GM21367 (cell line): ENCODE measurements around the gene DCT.

Source experiments
- ATAC-seq: cut with Tn5 transposase; IDR thresholded peaks from one replicate; pipeline ENCODE4 v1.9.1; 2021; ENCODE audit not compliant: unreplicated experiment

The DCT gene

DNA sequence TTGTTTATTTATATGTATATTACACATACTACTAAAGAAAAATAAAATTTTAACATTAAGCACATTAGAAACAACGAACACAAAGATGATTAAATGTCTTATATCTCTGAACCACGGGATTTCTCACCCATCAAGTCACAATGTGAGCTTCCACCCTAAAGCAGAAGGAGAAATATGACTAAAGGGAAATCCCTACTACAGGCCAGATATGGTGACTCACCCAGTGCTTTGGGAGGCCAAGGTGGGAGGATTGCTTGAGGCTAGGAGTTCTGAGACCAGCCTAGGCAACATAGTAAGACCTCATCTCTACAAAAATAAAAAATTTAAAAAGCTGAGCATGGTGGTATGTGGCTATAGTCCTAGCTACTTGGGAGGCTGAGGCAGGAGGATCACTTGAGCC is 24.6 kb downstream of the DCT start:
- no peak for ATAC-seq

DNA sequence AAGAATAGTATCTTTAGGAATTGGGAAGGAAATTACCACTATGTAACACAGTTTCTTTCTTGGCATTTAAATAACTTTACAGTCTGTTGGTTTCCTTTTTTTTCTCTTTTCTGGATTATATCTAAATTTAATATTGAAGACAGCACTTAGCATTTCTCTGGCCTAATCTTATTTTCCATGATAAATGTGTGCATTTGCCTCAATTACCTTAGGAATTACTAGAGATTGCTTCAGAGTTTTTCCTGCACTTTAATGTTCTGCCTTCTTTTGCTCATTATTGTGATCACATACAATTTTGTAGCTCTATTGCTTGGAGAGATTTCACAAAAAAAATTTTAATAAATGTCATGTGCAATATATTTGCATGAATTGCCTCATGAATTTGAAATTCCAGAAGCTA is 25.1 kb downstream of the DCT start:
- no peak for ATAC-seq

DNA sequence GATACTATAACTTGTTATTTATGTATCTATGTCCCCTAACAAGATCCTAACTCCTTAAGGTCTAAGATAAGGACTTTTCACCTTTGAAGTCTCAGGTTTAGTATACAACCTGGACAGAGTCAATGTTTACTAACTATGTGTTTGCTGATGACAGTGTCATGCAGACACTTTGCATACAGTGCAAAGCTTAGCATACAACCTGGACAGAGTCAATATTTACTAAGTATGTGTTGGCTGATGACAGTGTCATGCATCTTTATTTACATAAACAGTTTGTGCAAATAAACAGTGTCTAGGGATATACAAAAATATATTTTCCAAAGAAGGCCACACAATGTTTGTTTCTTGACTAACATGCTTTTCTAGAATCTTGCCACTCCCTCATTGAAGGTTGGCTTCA is 34.7 kb downstream of the DCT start:
- no peak for ATAC-seq

- ATAC-seq: no peak
These were observed 43.8 kb downstream of the DCT start for GRCh38 chr13:94435604-94436226.

- ATAC-seq: peak; percentile 46
These were observed 46.2 kb downstream of the DCT start for GRCh38 chr13:94433055-94433961.

- ATAC-seq: no peak
These were observed 47.5 kb downstream of the DCT start for GRCh38 chr13:94431987-94432386.

GRCh38 chr13:94431574-94431973 is 47.9 kb downstream of the DCT start:
- ATAC-seq: no peak

- ATAC-seq: no peak
These were observed 52.0 kb downstream of the DCT start for GRCh38 chr13:94427313-94427953.

DNA sequence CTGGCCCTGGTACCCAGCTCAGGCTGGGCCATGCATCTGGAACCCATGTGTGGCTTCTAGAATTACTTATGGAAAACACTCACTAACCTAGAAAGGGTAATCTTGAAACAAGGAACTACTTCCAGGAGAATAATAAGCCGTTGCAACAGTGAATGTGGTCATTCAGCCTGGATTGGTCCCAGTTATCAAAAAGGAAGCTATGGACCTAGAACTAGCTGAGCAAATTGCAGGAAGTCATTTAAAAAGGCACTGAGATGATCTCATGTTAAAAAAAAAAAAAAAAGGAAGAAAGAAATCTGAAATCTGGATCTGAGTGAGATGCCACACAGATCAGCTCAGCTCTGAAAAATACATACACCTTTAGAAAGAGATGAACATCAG is 59.6 kb downstream of the DCT start:
- ATAC-seq: no peak

DNA sequence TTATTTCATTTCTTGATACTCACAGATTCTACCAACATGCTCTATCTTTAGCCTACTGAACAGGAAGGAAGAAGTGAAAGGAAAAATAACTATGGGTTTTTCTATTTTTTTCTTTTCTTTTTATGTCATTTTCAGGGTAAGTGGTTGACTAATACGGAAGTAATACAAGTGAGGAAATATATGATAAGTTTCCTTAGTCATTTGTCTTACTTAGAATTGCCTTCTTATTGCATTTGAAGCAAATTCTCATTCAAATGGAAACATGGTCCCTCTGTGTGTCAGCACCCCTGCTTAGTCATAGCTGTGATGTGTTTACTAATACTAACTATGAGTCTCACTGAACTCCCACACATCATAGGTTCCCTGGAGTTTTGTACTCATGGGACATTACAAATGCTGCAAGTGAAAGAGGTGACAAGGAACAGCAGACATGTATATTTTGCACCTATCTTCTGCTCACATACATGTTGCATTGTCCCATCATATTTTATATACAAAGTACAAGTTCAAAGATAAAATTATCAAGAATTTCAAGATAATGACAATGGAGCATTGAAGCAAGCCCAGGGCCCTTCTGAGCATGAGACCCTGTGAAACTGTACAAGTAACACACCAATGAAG is 60.1 kb downstream of the DCT start:
- peak; percentile 62 for ATAC-seq

DNA sequence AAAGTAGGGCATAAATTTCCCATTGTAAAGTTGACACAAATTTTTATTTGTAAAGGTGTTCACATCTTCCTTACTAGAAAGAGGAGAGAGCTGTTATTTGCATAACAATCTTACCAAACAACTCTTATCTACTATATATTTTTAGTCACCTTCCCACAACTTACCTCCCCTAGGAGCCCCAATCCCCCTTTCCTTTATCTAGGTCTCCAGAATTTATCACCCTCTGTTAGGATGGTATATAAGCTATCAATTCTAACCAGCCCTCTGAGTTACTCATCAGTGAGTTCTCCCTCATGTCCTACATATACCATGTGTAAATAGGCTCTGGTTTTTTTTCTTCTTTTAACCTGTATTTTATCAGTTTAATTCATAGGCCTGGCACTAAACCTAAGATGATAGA is 62.2 kb downstream of the DCT start:
- ATAC-seq: no peak

DNA sequence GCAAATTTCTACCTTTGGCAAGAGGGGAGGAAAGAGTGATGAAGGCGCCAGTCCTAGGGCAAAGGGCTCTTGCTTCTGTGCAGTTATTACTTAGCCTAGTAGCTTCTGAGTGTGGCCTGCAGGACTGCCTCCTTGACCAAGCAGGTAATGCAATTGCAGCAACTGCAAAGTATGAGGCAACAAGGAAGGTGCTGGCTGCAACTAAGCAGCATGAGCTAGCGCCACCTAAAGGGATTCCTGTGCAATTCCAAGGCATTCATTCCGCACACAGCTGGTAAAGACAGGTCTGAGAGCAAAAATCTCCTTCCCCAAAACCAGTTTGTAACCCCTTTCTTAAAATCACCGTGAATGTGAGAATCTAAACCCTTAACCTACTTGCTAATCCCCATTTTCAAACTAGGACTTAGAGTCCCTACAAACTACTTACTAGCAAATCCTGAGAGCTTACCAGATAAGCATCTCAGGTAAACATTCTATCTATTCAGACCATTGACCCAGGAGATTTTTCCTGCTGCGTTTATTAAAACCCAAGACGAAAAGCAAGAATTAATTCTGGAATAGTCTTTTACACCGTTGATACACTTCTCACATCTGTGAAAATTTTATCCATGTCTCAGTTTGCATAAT is 62.9 kb downstream of the DCT start:
- no peak for ATAC-seq

DNA sequence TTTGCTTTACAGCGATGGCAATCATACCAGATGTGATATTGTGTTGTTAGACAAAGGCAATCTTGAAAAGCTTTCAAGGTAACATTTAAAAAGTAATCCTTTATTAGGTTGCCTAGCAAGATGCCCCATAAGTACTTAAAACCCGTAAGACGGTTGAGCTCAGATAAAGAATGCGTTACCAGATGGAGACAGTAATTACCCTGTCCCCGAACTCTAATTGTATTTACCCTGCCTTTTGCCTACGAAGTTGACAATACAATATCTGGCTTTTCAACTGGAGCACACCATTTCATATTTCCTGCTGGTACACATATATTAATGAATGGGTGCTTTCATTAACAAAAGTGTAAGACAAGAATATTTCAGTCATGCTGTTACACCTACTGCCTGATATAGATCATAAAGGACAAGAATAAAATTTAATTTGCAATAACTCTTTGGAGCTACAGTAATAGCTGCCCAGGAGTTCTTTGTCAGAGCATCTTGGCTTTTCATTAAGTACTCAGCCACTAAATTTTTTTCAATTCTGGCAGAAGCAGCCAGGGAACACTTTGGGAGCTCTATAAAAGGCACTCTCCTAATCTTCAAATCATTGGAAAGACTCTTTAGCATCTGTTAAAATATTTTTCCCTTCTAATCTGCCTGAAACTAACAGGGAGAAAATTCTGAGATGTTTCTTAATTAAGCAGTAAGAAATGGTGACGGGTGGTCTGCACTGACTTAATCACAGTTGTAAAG is 63.8 kb downstream of the DCT start:
- no peak for ATAC-seq

- ATAC-seq: no peak
These were observed 64.8 kb downstream of the DCT start for GRCh38 chr13:94414708-94415107.

DNA sequence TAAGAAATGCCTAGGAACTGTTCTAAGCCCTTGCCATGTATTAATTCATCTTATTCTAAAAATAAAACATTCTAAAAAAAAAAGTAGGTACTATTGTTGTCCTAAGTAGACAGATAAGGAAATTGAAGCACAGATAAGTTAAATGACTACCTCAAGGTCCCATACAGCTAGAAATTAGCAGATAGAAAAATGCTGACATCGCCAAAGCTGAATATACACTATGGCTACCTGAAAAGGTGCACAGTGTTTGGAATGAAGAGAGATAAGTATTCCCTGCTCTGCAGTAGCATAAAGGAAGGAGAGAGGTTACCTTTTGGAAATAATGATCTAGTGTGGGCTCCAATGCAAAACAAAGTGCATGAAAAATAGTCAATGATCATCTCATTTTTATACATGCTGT is 65.3 kb downstream of the DCT start:
- no peak for ATAC-seq

DNA sequence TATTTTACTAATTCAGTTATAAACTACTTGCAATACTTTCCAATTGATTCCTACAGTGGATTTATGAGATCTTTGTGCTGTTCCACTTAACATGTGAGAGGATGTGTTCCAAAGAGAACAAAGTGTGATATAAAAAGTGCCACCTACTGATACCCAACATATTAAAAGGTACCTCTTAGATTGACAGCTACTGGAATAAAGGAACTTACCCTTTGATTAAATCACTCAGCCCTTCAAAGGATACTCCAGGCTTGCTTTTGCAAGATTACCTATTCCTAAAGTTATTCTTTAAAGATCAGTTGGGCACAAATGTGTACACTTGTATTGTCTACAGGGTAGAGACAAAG is 65.9 kb downstream of the DCT start:
- ATAC-seq: no peak

- ATAC-seq: no peak
These were observed 66.4 kb downstream of the DCT start for GRCh38 chr13:94412870-94413597.

GRCh38 chr13:94411747-94412146 is 67.7 kb downstream of the DCT start:
- no peak for ATAC-seq

- ATAC-seq: no peak
These were observed 71.0 kb downstream of the DCT start for GRCh38 chr13:94408314-94409036.
